ENCODE measurements around the gene SMIM33.

The SMIM33 gene

DNA sequence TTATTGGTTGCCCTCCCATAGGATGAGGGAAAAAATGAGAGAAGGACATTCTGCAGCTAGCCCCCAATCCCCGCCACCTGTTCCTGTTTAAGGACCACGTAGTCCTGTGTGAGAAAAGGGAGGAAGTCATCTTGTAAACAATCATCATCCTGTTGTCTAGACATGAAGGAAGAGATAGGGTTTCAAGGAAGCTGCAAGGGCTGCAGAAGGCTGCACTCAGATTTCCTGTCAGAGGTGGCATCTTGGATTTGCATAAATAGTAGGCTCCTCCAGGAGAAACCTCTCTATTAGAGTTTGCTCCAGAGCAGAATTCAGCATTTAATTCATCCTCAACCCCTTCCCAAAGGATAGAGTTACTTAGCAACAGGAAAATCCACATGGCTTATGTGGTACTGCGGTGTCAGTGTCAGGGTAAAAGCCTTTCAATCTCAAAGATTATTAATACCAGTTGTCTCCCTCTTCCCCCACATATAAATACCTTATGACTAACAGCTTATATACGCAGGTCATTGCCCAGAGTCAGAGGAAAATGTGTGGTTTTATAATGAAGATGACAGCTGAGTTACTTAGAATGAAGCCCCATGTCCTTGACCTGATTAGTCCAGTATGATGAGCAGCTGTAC lies 26.9 kb upstream of the SMIM33 start:
- H3K4me3 ChIP-seq (ENCODE audit: severe bottlenecking): no peak overlapping the region
- H3K27ac ChIP-seq (ENCODE audit: poor library complexity, severe bottlenecking): peak overlapping the region; percentile 65
- ATAC-seq (ENCODE audit: low read depth): peak; percentile 60
- H3K27me3 ChIP-seq (ENCODE audit: insufficient read depth, poor library complexity, severe bottlenecking): no peaks in the 10 kb centered on the region
- H3K9me3 ChIP-seq (ENCODE audit: severe bottlenecking): no peaks in the 10 kb centered on the region
- TF ChIP-seq, protein P1, sequence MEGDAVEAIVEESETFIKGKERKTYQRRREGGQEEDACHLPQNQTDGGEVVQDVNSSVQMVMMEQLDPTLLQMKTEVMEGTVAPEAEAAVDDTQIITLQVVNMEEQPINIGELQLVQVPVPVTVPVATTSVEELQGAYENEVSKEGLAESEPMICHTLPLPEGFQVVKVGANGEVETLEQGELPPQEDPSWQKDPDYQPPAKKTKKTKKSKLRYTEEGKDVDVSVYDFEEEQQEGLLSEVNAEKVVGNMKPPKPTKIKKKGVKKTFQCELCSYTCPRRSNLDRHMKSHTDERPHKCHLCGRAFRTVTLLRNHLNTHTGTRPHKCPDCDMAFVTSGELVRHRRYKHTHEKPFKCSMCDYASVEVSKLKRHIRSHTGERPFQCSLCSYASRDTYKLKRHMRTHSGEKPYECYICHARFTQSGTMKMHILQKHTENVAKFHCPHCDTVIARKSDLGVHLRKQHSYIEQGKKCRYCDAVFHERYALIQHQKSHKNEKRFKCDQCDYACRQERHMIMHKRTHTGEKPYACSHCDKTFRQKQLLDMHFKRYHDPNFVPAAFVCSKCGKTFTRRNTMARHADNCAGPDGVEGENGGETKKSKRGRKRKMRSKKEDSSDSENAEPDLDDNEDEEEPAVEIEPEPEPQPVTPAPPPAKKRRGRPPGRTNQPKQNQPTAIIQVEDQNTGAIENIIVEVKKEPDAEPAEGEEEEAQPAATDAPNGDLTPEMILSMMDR (IDR thresholded peaks at IDR 0.05; ENCODE audit: poor library complexity, severe bottlenecking): no peak
- DNase-seq (ENCODE audit: low spot score): no peak
- H3K4me1 ChIP-seq (ENCODE audit: insufficient read depth, poor library complexity, severe bottlenecking): peaks cover 27% of the 10 kb centered on the region
- H3K36me3 ChIP-seq (ENCODE audit: low read depth): no peaks in the 10 kb centered on the region

DNA sequence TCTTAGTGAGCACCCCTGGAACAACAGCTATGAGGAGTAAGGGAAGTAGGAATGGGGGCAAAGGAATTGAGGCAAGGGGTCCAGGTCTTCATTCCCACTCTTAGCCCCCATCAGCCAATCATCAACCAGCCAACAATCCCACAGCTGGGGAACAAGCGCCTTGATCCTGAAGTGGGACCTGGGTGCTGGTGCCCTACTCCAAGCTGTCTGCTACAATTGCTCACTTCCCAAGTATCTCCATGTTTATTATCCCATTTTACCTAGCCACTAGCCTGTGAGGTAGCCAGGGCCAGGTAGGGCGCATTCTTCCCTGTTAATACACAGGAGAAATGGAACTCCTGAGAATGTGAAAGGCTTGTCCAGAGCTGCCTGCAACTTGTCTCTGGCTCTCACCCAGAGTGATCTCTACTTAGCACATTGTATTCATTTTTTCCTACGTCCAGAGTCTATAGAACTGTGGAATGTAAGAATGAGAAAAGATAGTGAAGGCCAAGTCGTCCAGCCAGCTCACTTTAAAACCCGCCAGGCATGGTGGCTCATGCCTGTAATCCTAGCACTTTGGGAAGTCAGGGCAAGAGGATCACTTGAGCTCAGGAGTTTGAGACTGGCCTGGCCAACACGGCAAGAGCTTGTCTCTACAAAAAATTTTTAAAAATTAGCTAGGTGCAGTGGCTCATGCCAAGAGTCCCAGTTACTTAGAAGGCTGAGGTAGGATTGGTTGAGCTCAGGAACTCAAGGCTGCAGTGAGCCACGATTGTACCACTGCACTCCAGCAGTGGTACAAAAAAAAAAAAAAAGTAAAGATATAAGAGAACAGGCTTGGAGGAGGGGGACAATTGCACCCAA lies 25.3 kb upstream of the SMIM33 start:
- no peak for DNase-seq (ENCODE audit: low spot score)
- Histone ChIP-seq H3K27me3 (ENCODE audit: insufficient read depth, poor library complexity, severe bottlenecking) (no peaks in the 10 kb centered on the region), H3K4me3 (ENCODE audit: severe bottlenecking) (no peak overlapping the region), H3K4me1 (ENCODE audit: insufficient read depth, poor library complexity, severe bottlenecking) (peaks cover 27% of the 10 kb centered on the region), H3K36me3 (ENCODE audit: low read depth) (no peaks in the 10 kb centered on the region), H3K27ac (ENCODE audit: poor library complexity, severe bottlenecking) (peak overlapping the region; percentile 65), H3K9me3 (ENCODE audit: severe bottlenecking) (no peaks in the 10 kb centered on the region)
- TF ChIP-seq, protein P1 (IDR thresholded peaks at IDR 0.05; ENCODE audit: poor library complexity, severe bottlenecking): no peak
- ATAC-seq (ENCODE audit: low read depth): peak; percentile 79

DNA sequence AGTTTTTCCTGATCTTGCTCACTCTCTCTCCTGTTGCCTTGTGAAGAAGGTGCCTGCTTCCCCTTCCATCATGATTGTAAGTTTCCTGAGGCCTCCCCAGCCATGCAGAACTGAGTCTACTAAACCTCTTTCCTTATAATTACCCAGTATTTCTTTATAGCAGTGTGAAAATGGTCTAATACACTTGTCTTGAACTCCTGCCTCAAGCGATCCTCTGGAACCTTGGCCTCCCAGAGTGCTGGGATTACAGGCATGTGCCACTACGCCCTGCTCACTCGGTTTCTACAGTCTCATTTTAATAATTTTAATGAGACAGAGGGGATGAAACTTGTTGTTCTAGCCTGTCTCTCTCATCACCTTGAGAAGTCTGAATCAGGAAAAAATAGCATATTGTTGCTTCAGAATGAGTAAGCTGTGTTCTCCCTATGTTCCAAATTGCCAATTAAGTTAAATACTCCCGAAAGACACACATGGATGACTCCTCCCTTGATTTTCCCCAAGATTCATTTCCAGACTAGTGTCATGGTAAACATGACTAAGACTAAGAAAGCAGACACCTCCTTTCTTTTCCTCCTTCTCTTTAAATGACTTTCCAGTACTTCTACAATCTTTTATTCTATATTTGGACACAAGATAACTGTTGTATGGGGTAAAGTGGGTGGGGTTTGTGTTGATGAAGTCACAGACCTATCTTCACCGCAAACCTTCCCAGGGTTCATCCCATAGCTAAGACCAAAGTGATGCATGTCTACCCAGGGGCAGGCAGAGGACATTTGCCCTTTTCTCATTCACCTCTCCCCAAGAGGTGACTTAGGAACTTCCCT lies 23.6 kb upstream of the SMIM33 start:
- Histone ChIP-seq H3K36me3 (ENCODE audit: low read depth) (no peaks in the 10 kb centered on the region), H3K4me3 (ENCODE audit: severe bottlenecking) (no peak overlapping the region), H3K9me3 (ENCODE audit: severe bottlenecking) (no peaks in the 10 kb centered on the region), H3K27me3 (ENCODE audit: insufficient read depth, poor library complexity, severe bottlenecking) (no peaks in the 10 kb centered on the region), H3K27ac (ENCODE audit: poor library complexity, severe bottlenecking) (no peak overlapping the region), H3K4me1 (ENCODE audit: insufficient read depth, poor library complexity, severe bottlenecking) (peaks cover 27% of the 10 kb centered on the region)
- ATAC-seq (ENCODE audit: low read depth) (no peak), DNase-seq (ENCODE audit: low spot score) (no peak)
- TF ChIP-seq, protein P1 (IDR thresholded peaks at IDR 0.05; ENCODE audit: poor library complexity, severe bottlenecking): no peak

DNA sequence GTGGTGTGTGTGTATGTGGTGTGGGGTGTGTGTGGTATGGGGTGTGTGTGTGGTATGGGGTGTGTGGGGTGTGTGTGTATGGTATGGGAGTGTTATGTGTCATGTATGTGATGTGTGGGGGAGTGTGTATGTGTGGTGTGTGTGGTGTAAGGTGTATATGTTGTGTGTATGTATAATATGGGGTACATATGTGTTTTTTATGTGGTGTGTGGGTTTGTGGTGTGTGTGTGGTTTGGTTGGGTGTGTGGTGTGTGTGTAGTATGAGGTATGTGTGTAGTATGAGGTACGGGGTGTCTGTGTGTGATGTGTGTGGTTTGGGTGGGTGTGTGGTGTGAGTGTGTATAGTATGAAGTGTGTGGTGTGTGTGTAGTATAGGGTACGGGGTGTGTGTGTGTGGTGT lies 19.6 kb upstream of the SMIM33 start:
- Histone ChIP-seq H3K27ac (ENCODE audit: poor library complexity, severe bottlenecking) (no peak overlapping the region), H3K9me3 (ENCODE audit: severe bottlenecking) (no peaks in the 10 kb centered on the region), H3K4me3 (ENCODE audit: severe bottlenecking) (no peak overlapping the region), H3K4me1 (ENCODE audit: insufficient read depth, poor library complexity, severe bottlenecking) (peaks cover under 1% of the 10 kb centered on the region), H3K36me3 (ENCODE audit: low read depth) (no peaks in the 10 kb centered on the region), H3K27me3 (ENCODE audit: insufficient read depth, poor library complexity, severe bottlenecking) (no peaks in the 10 kb centered on the region)
- DNase-seq (ENCODE audit: low spot score) (no peak), ATAC-seq (ENCODE audit: low read depth) (no peak)
- TF ChIP-seq, protein P1 (IDR thresholded peaks at IDR 0.05; ENCODE audit: poor library complexity, severe bottlenecking): no peak
